Gastrocnemius medialis (tissue), 4 donors: ENCODE measurements around the gene OTOG.

Source experiments
- POLR2A ChIP-seq, 2 donors: fragments of 450-650 bp; IDR thresholded peaks; one replicate each; pipeline ENCODE4 v1.6.1; 2017; ENCODE audit warnings: antibody characterized with exemption in 2 of 2, mild to moderate bottlenecking in 2 of 2, moderate library complexity in 2 of 2
- TF ChIP-seq, protein P1 (sequence below), 5 experiments: fragments of 450-650 bp in 3 of 5; fragments of 200-600 bp in 2 of 5; sonication (generic) in 2 of 5; IDR thresholded peaks in 4 of 5; conservative IDR thresholded peaks in 1 of 5; 1 replicate in 4 of 5; 2 replicates in 1 of 5; pipeline ENCODE4 v1.5.1; 2016 to 2019; ENCODE audit warnings: antibody characterized with exemption in 5 of 5, mild to moderate bottlenecking in 3 of 5, moderate library complexity in 3 of 5

DNA sequence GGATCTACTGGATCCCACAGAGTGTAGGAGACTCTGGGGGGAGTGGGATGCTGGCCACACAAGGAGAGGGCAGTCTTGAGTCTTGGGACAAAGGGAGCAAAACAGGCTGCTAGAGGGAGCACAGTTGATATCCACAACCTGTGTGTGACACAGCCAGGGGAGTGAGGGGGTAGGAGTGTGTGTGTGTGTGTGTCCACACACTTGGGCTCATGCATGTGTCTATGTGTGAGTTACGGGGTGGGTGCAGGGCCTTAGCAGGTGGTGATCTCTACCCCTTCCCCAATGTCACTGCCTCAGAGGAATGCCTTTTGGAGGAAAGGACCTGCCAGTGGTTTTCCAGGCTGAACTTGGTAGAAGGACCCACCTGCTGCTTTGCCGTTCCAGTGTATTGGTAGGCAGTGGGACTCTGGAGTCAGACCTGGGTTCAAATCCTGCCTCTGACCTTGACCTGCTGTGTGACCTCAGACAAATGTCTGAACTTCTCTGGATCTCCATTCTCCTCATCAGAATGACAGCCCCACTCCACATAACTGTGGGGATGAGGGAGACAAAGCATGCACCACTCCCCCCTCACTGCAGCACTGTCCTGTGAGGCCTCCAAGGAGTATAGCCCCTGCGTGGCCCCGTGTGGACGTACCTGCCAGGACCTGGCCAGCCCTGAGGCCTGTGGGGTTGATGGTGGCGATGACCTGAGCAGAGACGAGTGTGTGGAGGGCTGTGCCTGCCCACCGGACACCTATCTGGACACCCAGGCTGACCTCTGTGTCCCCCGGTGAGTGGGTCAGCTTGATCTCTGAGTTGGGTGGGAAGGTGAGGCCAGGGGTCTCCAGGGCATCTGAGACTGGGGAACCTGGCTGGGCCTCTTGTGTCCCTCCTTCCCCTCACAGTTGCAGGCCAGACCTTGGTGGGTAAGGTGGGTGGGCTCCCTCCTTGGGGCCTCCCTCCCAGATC is 27.4 kb downstream of the OTOG start:
- TF ChIP-seq POLR2A (IDR thresholded peaks at IDR 0.05), result no peak
- TF ChIP-seq, protein P1, sequence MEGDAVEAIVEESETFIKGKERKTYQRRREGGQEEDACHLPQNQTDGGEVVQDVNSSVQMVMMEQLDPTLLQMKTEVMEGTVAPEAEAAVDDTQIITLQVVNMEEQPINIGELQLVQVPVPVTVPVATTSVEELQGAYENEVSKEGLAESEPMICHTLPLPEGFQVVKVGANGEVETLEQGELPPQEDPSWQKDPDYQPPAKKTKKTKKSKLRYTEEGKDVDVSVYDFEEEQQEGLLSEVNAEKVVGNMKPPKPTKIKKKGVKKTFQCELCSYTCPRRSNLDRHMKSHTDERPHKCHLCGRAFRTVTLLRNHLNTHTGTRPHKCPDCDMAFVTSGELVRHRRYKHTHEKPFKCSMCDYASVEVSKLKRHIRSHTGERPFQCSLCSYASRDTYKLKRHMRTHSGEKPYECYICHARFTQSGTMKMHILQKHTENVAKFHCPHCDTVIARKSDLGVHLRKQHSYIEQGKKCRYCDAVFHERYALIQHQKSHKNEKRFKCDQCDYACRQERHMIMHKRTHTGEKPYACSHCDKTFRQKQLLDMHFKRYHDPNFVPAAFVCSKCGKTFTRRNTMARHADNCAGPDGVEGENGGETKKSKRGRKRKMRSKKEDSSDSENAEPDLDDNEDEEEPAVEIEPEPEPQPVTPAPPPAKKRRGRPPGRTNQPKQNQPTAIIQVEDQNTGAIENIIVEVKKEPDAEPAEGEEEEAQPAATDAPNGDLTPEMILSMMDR (IDR thresholded peaks at IDR 0.05 in 4 of 5, conservative IDR thresholded peaks at IDR 0.05 in 1 of 5), result no peak
